ENCODE measurements around the gene ADGRD2.
"Not testable (repeated sequence)": the region's sequence is repeated elsewhere in the genome, so short reads cannot be mapped to it uniquely, and the experiment has no call there.

ADGRD2 gene

GRCh38 chr9:124450241-124450924 is at the start of gene ADGRD2:
ADGRD2 (plus strand) TSS chr9:124450451; CDS start chr9:124451667, 1,216 bp downstream.
- no peak for DNase-seq

- no peak for DNase-seq
Observed at GRCh38 chr9:124403246-124403645, 47.0 kb upstream of the ADGRD2 start.

GRCh38 chr9:124409410-124409809 is 40.8 kb upstream of the ADGRD2 start:
- DNase-seq = no peak

- DNase-seq = no peak
Observed at GRCh38 chr9:124410321-124410913, 39.8 kb upstream of the ADGRD2 start.

GRCh38 chr9:124411514-124412227 is 38.6 kb upstream of the ADGRD2 start:
- no peak for DNase-seq

- no peak for DNase-seq
Observed at GRCh38 chr9:124412228-124412575, 38.0 kb upstream of the ADGRD2 start.

- DNase-seq = no peak
Observed at GRCh38 chr9:124414612-124415011, 35.6 kb upstream of the ADGRD2 start.

- peak; percentile 96 for DNase-seq
Observed at GRCh38 chr9:124415102-124415851, 35.0 kb upstream of the ADGRD2 start, which contains the start of gene PSMB7. PSMB7 (minus strand) TSS chr9:124415442; CDS start chr9:124415425, 17 bp downstream.

GRCh38 chr9:124415852-124416484 is 34.3 kb upstream of the ADGRD2 start:
- DNase-seq = no peak

GRCh38 chr9:124419832-124420489 is 30.3 kb upstream of the ADGRD2 start:
- DNase-seq = no peak

- no peak for DNase-seq
Observed at GRCh38 chr9:124420991-124421543, 29.2 kb upstream of the ADGRD2 start.

- DNase-seq = no peak
Observed at GRCh38 chr9:124423155-124423554, 27.1 kb upstream of the ADGRD2 start.

- no peak for DNase-seq
Observed at GRCh38 chr9:124423591-124423990, 26.7 kb upstream of the ADGRD2 start.

GRCh38 chr9:124425733-124426132 is 24.5 kb upstream of the ADGRD2 start:
- DNase-seq = not testable (repeated sequence)

GRCh38 chr9:124426361-124426760 is 23.9 kb upstream of the ADGRD2 start:
- DNase-seq = no peak

GRCh38 chr9:124427281-124427680 is 23.0 kb upstream of the ADGRD2 start:
- DNase-seq = no peak

- DNase-seq = no peak
Observed at GRCh38 chr9:124428751-124429529, 21.3 kb upstream of the ADGRD2 start.

- no peak for DNase-seq
Observed at GRCh38 chr9:124429530-124429867, 20.8 kb upstream of the ADGRD2 start.

GRCh38 chr9:124436320-124436719 is 13.9 kb upstream of the ADGRD2 start:
- DNase-seq = no peak

- no peak for DNase-seq
Observed at GRCh38 chr9:124437086-124437485, 13.2 kb upstream of the ADGRD2 start.

- DNase-seq = no peak
Observed at GRCh38 chr9:124438091-124438490, 12.2 kb upstream of the ADGRD2 start.

Data from activated CD4-positive, CD25-positive, alpha-beta regulatory T cell treated with anti-CD3 and anti-CD28 coated beads, Interleukin-2, amount 50 U/mL, for 72 hours (primary cell).